Stimulated activated CD4-positive, alpha-beta T cell treated with anti-CD3 and anti-CD28 coated beads, Interleukin-4, amount 100 ng/mL, for 48 hours (primary cell): ENCODE data around the gene CCDC83.
"Not testable (repeated sequence)": the region's sequence is repeated elsewhere in the genome, so short reads cannot be mapped to it uniquely, and the experiment has no call there.

Experiments
- DNase-seq, 2 donors: peaks; one replicate each; pipeline ENCODE4 v3.0.0-alpha.2; 2020; ENCODE audit warnings: low read depth in 2 of 2

Gene CCDC83

DNA sequence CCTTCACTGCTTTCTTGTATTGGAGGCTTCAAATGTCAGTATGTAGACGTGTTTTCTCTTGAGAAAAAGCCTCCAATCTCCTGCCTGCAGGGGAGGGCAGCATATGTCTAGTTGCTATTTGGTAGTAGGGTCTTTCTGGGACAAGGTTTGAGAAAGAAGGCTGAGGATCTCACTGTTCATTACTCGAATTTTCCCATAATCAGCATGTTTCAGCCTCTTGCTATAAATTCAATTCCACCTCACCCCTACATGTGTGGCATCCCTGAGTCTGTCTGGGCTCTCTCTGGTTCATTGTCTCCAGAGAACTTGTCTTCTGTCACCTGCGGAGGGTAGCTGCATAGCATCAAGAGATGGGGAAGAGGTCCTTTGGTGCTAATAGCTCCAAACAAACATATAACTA is 19.5 kb upstream of the CCDC83 start:
- no peak for DNase-seq

DNA sequence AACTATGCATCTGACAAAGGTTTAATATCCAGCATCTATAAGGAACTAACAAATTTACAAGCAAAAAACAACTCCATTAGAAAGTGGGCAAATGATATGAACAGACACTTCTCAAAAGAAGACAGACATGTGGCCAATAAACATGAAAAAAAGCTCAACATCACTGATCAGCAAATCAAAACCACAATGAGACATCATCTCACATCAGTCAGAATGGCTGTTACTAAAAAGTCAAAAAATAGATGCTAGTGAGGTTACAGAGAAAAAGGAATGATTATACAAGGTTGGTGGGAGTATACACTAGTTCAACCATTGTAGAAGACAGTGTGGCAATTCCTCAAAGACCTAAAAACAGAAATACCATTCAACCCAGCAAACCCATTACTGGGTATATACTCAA is 14.3 kb upstream of the CCDC83 start:
- not testable (repeated sequence) for DNase-seq

GRCh38 chr11:85843929-85844328 is 11.3 kb upstream of the CCDC83 start:
- DNase-seq, result no peak

GRCh38 chr11:85844439-85845123 is 10.6 kb upstream of the CCDC83 start:
- DNase-seq, result no peak

GRCh38 chr11:85845124-85845631 is 10.0 kb upstream of the CCDC83 start:
- DNase-seq, result no peak

DNA sequence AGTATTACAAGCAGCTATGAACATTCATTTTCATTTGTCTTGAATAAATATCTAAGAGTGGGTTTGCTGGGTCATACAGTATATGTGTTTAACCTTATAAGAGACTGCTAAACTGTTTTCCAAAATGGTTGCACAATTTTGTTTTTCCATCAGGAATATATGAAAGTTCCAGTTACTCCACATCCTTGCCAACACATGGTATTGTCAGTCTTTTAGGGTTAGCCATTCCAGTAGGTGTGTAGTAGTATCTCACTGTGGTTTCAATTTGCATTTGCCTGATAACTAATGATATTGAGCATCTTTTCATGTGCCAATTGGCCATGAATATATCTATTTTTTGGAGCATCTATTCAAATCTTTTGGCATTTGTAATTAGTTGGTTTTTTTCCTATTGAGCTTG is 7.7 kb upstream of the CCDC83 start:
- no peak for DNase-seq

DNA sequence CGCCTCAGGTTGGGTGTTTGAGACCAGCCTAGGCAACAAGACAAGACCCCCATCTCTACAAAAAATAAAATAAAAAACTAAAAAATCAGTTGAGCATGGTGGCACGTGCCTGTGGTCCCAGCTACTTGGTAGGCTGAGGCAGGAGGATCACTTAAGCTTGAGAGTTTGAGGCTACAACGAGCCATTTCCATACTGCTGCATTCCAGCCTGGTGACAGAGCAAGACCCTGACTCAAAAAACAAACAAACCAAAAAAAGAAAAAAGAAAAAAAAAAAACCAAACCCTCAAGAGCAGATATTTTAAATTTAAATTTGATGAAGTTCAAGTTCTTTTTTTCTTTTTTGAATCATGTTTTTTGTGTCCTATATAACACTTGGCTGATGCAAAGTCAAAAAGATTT is 7.2 kb upstream of the CCDC83 start:
- no peak for DNase-seq

- no peak for DNase-seq
Measured at GRCh38 chr11:85848556-85848955, 6.6 kb upstream of the CCDC83 start.

GRCh38 chr11:85852754-85853153 is 2.4 kb upstream of the CCDC83 start:
- not testable (repeated sequence) for DNase-seq

- not testable (repeated sequence) for DNase-seq
Measured at GRCh38 chr11:85853541-85853940, 1.6 kb upstream of the CCDC83 start.

- DNase-seq, result no peak
Measured at GRCh38 chr11:85854212-85854556, 999 bp upstream of the CCDC83 start.

DNA sequence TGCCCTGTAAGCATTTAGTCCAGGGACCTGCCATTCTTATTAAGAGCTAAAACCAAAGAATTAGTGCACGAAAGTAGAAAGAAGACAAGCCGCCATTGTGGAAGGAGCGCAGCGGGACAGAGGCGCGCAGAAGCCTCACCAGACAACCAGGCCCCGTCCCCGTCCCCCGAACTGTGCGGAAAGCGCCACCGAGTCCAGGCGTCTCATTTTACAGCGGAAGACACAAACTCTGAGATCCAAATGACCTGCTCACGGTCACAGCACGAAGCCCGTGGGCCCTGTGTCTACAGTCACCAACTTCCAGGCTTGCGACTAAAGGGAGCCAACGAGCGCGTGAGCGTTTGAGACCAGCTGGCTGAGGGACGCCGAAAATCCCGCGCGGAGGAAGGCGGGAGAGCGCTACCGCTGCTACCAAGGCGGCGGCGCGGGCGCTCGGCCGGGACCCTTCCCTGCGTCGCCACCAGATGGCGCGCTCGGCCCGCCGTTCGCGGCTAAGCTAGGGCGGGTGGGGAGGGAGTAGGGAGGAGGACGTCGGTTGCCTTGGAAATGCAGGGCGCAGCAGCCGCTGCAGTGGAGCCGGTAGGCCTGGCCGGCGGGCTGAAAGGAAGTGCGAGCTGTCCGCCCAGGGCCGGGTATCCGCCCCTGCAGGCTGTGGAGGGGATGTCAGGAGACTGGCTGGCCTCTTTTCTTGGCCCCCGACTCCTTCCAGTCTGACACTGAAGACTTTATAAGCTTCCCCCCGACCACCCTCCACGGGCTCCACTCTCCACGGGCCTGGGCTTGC is 434 bp upstream of the CCDC83 start:
- DNase-seq, result peak; percentile 85

DNA sequence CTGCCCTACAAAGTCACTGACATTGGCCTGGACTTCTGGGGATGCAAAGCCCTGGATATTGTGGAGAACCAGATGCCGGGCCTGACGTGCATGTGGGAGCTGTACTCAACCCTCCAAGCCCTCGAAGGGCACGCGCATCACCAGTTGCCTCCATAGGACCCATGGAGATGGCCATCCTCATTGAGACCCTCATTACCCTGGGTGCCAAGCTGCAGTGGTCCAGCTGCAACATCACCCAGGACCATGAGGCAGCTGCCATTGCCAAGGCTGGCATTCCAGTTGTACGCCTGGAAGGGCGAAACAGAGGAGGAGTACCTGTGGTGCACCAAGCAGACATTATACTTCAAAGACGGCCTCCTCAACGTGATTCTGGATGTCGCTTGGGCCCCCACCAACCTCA is 1.9 kb downstream of the CCDC83 start:
- no peak for DNase-seq

GRCh38 chr11:85859541-85859940 is 4.4 kb downstream of the CCDC83 start:
- DNase-seq, result not testable (repeated sequence)

GRCh38 chr11:85863855-85864254 is 8.7 kb downstream of the CCDC83 start:
- no peak for DNase-seq

GRCh38 chr11:85866137-85866827 is 11.1 kb downstream of the CCDC83 start:
- no peak for DNase-seq

- DNase-seq, result no peak
Measured at GRCh38 chr11:85867751-85868150, 12.6 kb downstream of the CCDC83 start.

GRCh38 chr11:85869781-85870180 is 14.6 kb downstream of the CCDC83 start:
- DNase-seq, result no peak

GRCh38 chr11:85874265-85874664 is 19.1 kb downstream of the CCDC83 start:
- DNase-seq, result no peak

- no peak for DNase-seq
Measured at GRCh38 chr11:85875505-85875904, 20.3 kb downstream of the CCDC83 start.

DNA sequence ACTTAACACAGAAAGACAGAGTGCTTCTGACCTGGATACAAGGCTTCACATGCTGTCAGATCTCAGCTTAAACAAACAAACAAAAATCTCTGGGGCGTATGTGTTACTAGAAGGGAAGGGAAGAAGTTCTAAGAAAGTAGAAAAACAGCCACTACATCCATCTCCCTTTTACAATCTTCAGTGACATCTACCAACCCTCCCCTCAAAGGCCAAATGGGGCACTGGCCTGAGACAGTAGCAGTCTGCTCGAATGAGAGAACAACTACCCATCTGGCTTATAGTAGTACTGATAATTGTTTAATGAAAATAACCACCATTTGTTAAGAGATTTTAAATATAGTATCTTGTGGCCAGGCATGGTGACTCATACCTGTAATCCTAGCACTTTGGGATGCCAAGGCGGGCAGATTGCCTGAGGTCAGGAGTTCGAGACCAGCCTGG is 29.4 kb downstream of the CCDC83 start:
- no peak for DNase-seq
